IPS-18a (cell line): ENCODE measurements around the gene GALT.

ENCODE experiments used
- H3K27ac ChIP-seq: one replicate; pipeline ENCODE4 v1.5.1; 2013; ENCODE audit warnings: low read length
- H3K27me3 ChIP-seq: one replicate; pipeline ENCODE4 v1.6.1; 2013; ENCODE audit warnings: mild to moderate bottlenecking, low read length; ENCODE audit not compliant: control insufficient read depth, insufficient read depth
- H3K36me3 ChIP-seq: one replicate; pipeline ENCODE4 v1.6.1; 2013; ENCODE audit warnings: low read depth, low read length; ENCODE audit not compliant: control insufficient read depth
- H3K4me1 ChIP-seq: one replicate; pipeline ENCODE4 v1.6.1; 2013; ENCODE audit warnings: low read depth, low read length; ENCODE audit not compliant: control insufficient read depth
- H3K4me3 ChIP-seq: one replicate; pipeline ENCODE4 v1.5.1; 2013; ENCODE audit warnings: low read length
- H3K9ac ChIP-seq: one replicate; pipeline ENCODE4 v1.6.1; 2013; ENCODE audit warnings: mild to moderate bottlenecking, low read length, moderate library complexity
- H3K9me3 ChIP-seq: one replicate; pipeline ENCODE4 v1.6.1; 2013; ENCODE audit warnings: low read depth, low read length; ENCODE audit not compliant: control insufficient read depth

GALT gene

DNA sequence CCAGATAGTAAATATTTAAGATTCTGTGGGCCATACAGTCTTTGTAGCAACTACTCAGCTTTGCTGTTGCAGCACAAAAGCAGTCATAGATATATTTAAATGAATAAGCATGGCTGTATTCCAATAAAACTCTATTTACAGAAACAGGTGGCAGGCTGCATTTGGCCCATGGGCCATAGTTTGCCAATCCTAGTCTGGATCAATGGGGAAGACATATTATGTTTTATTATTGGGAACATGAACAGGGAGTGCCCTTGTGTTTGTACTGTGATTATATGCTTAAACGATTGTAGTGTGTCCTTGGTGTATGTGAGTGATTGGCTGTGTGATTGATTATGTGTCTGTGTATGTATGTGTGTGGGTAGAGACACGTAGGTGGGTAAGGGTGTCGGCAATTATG lies 28.0 kb downstream of the GALT start:
- no peaks in the 10 kb centered on the region for H3K27me3 ChIP-seq
- H3K27ac ChIP-seq, result no peak overlapping the region
- H3K4me3 ChIP-seq, result no peak overlapping the region
- H3K9ac ChIP-seq, result no peak overlapping the region
- H3K9me3 ChIP-seq, result no peaks in the 10 kb centered on the region
- no peaks in the 10 kb centered on the region for H3K4me1 ChIP-seq
- no peaks in the 10 kb centered on the region for H3K36me3 ChIP-seq

DNA sequence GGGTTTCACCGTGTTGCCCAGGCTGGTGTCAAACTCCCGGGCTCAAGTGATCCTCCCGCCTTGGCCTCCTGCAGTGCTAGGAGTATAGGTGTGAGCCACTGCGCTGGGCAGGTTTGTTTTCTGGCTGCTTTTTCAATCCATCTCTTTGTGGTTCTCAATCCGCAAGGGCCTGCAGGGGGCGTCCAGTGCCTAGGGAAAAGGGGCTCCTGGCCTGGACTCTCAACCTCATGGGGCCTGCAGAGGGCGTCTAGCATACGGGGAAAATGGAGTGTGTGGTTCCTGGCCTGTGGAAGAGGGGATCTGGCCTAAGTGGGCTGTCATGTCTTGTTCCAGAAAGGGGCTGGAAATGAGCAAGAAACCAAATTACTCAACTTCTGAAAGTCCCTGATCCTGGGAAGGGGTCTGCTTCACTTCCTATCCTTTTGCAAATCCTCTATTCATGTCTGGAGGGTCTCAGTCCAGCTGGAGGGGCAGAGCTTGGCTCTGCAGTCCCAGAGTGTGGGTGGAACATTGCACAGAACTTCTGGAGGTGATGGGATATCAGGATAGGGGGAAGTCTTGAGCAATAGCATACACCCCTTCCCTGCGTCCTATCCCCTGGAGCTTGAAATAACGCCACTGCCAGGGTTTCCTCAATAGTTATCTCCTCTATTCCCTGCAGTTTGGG lies 28.7 kb downstream of the GALT start:
- H3K9ac ChIP-seq, result no peak overlapping the region
- no peaks in the 10 kb centered on the region for H3K9me3 ChIP-seq
- no peaks in the 10 kb centered on the region for H3K4me1 ChIP-seq
- H3K4me3 ChIP-seq, result no peak overlapping the region
- no peak overlapping the region for H3K27ac ChIP-seq
- no peaks in the 10 kb centered on the region for H3K27me3 ChIP-seq
- no peaks in the 10 kb centered on the region for H3K36me3 ChIP-seq

DNA sequence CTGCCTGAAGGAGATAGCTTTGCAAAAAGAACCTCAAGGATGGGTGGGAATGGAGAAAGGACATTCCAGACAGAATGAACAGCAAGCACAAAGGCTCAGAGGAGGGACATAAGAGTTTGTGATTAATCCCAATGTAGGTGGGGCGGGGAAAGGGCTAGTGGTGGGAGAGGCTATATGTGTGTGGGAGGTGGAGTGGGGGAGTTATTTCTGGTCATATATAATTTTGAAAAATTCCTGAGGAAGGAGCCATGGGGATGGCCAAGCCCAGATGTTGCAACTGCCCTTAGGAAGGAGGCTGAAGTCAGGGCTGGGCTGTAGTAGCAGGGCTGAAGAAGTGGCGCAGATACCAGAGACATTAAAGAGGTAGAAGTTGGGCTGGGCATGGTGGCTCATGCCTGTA lies 29.4 kb downstream of the GALT start:
- Histone ChIP-seq H3K4me1 (no peaks in the 10 kb centered on the region), H3K36me3 (no peaks in the 10 kb centered on the region), H3K27me3 (no peaks in the 10 kb centered on the region), H3K4me3 (no peak overlapping the region), H3K9me3 (no peaks in the 10 kb centered on the region), H3K9ac (no peak overlapping the region), H3K27ac (no peak overlapping the region)

DNA sequence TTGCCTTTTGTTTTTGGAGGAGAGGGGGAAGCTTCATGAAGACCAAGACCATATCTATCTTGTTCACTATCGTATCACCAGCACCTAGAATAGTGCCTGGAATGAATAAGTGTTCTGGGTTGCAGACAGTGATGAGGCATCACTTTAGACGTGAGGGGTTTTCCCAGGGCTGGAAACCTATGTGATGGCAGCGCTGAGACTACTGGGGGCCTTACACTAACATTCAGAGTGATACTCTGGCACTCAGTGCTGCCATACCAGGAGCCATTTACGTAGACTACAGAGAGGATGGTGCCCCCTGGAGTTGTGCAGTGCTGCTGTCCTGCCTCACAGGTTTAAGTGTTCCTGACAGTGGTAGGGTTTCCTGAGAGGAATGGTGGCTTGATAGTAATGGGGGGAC lies 37.7 kb downstream of the GALT start:
- no peaks in the 10 kb centered on the region for H3K36me3 ChIP-seq
- no peaks in the 10 kb centered on the region for H3K9me3 ChIP-seq
- no peaks in the 10 kb centered on the region for H3K27me3 ChIP-seq
- no peaks in the 10 kb centered on the region for H3K4me1 ChIP-seq
- H3K9ac ChIP-seq, result no peak overlapping the region
- no peak overlapping the region for H3K27ac ChIP-seq
- no peak overlapping the region for H3K4me3 ChIP-seq

DNA sequence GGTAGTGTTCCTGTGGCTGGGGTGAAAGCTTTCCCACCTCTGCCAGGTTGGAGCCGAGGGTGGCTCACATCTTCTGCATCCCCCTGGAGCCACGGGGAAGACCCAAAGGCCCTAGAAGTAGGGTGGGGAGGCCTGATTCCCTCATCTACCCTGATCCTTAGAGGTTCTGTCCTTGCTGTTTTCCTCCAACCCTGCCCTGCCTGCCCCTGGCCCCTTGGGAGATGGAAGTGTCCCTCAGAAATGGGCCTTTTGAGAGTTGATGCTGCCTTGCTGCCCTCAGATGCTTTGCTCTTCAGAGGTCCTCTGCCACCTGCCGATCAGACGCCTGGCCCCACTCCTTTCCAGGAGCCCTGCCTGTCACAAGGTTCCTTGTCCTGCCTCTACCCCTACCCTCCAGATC lies 38.3 kb downstream of the GALT start:
- Histone ChIP-seq H3K4me3 (no peak overlapping the region), H3K9me3 (no peaks in the 10 kb centered on the region), H3K36me3 (no peaks in the 10 kb centered on the region), H3K9ac (no peak overlapping the region), H3K4me1 (no peaks in the 10 kb centered on the region), H3K27ac (no peak overlapping the region), H3K27me3 (no peaks in the 10 kb centered on the region)

DNA sequence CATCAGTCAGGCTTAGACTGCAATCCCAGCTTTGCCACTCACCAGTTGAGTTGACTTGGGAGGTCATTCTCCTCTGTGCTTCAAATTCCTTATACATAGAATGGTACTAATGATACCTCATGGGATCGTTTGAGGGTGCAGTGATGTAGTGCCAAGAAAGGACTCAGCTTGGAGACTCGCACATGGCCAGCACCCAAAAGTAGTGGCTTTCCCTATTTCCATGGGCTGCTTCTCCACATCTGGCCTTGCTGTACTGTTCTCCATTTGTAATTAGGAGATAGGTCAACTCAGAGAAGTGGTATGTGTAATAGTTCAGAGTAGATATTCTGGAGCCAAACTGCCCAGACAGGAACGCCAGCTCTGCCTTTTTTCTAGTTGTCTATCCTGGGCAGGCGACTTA lies 39.1 kb downstream of the GALT start:
- H3K9ac ChIP-seq, result no peak overlapping the region
- no peaks in the 10 kb centered on the region for H3K27me3 ChIP-seq
- H3K36me3 ChIP-seq, result no peaks in the 10 kb centered on the region
- H3K4me3 ChIP-seq, result no peak overlapping the region
- no peak overlapping the region for H3K27ac ChIP-seq
- no peaks in the 10 kb centered on the region for H3K9me3 ChIP-seq
- no peaks in the 10 kb centered on the region for H3K4me1 ChIP-seq

DNA sequence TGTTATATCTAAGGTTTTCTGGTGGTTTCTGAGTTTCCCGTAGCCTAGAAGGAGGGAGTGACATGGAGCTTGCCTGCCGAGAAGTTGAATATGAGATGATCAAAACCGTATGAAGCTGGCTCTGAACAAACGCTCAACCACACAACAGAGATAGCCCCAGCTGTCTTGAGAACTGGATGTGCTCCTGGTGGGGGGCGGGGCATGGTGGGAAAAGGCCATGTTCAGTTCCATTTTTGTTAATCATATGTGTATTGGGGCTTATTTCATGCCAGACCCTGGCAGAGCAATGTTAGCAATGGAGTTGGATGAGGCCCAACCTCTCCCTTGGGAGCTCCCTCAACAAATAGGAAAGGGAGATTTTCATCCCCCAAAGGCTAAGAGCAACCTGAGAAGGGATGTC lies 39.8 kb downstream of the GALT start:
- H3K9ac ChIP-seq, result no peak overlapping the region
- no peak overlapping the region for H3K4me3 ChIP-seq
- no peaks in the 10 kb centered on the region for H3K9me3 ChIP-seq
- H3K27me3 ChIP-seq, result no peaks in the 10 kb centered on the region
- H3K4me1 ChIP-seq, result no peaks in the 10 kb centered on the region
- no peak overlapping the region for H3K27ac ChIP-seq
- H3K36me3 ChIP-seq, result no peaks in the 10 kb centered on the region

DNA sequence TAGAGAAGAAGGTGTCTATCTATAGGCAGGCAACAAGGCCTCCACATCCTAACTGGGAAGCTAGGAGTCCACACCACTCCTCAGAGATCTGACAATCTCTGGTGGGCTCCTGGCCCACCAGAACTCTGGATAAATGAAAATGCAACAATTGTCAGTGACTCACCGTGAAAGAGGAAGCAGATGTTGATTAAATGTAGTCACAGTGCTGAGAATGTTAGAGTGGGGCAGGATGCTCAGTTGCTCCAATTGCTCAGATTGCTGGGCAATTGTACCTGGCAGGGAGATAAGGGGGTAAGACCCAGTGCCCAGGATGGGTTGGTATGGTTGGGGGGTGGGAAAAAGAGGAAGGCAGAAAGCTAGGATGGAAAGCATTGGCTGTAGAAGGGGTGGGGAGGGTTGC lies 40.3 kb downstream of the GALT start:
- Histone ChIP-seq H3K27ac (no peak overlapping the region), H3K4me3 (no peak overlapping the region), H3K4me1 (no peaks in the 10 kb centered on the region), H3K27me3 (no peaks in the 10 kb centered on the region), H3K9me3 (no peaks in the 10 kb centered on the region), H3K9ac (no peak overlapping the region), H3K36me3 (no peaks in the 10 kb centered on the region)

DNA sequence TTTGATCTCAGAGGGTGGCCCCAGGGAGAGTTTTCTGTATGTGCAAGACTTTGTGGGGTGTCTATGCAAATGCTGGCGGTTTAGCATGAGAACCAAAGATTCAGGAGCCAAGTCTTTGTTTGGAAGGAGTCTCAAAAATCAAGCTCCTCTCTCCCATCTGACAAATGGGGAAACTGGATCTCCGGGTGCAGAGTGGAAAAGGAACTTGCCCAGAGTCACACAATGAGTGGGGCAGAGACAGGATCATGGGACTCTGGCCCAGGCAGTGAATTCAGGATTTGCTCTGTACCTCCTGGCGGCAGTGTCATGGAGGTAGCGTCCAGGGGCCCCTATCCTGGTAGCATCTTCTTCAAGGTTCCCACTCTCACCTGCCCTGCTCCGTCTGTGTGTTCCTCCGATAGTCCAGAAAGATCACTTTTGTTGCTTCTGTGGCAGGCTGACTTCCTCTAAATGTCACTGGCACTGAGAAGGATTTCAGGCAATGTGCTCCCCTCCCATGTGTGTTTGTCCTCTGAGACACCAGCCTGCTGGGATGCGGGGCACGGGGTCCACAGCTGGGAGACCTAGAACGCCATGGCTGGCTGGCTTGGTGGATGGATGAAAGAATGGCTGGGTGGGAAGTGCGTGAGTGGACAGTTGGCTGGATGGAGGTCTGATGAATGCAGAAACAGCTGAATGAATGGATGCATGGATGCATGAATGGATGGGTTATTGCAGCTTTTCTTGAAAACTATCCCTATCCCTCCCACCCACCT lies 41.0 kb downstream of the GALT start:
- Histone ChIP-seq H3K9ac (no peak overlapping the region), H3K27me3 (no peaks in the 10 kb centered on the region), H3K27ac (no peak overlapping the region), H3K9me3 (no peaks in the 10 kb centered on the region), H3K36me3 (no peaks in the 10 kb centered on the region), H3K4me3 (no peak overlapping the region), H3K4me1 (no peaks in the 10 kb centered on the region)

DNA sequence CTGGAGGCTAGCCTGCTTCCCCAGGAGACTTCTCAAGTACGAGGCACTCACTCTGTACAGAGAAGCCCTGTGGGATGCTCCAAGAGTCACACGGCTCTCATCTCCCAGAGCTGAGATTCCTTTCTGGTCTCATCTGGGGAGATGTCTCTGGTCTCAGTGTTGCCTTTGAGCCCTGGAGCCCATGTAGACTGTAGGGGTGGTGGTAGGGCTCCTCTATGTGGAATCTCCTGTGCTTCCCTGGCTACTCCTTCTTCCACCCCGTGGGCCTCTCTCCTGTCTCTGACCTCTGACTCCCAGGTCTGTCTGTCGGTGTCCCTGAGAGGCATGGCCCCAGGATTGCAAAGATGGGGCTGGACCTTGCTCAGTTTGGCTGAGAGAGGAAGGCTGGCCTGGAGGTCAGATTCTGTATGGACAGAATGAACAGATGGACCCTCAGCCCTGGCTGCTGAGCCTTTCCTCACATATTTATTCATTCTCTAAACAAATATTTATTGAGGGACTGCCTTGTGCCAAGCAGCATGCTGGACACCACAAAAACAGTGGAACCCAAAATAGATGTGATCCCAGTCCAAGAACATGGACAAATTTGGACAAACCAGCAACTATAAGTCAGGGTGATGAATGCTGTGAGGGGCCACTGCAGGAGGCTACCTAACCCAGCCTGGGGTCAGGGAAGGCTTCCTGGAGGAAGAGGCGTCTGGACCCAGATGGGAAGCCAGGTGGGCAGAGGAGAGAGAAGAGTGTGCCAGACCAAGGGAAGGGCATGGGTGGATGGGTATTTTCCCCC lies 42.0 kb downstream of the GALT start:
- no peaks in the 10 kb centered on the region for H3K36me3 ChIP-seq
- H3K4me3 ChIP-seq, result no peak overlapping the region

DNA sequence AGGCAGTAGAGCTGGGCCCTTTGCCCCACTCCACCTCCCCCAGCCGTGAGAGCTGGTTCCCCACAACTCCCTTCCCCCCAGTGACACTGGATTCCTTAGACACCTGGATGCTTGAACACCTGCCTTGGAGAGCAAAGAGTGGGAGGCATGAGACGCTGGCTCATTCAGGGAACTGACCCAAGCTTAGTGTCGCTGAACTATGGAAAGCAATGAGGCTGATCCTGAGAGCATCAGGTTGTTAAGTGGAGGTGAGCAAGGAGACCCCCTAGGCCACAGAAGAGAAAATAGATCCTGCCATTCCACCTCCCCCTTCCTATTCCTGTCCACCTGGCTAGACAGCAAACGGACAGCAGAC lies 42.6 kb downstream of the GALT start:
- no peaks in the 10 kb centered on the region for H3K4me1 ChIP-seq

More for the DNA sequence above, 42.0 kb downstream of the GALT start:
- Histone ChIP-seq H3K27ac (no peak overlapping the region), H3K9ac (no peak overlapping the region), H3K4me1 (no peaks in the 10 kb centered on the region), H3K27me3 (no peaks in the 10 kb centered on the region), H3K9me3 (no peaks in the 10 kb centered on the region)

More for the DNA sequence above, 42.6 kb downstream of the GALT start:
- H3K9me3 ChIP-seq, result no peaks in the 10 kb centered on the region
- no peak overlapping the region for H3K4me3 ChIP-seq
- H3K9ac ChIP-seq, result no peak overlapping the region
- no peak overlapping the region for H3K27ac ChIP-seq
- H3K36me3 ChIP-seq, result no peaks in the 10 kb centered on the region
- H3K27me3 ChIP-seq, result no peaks in the 10 kb centered on the region
